Left ventricle myocardium inferior (tissue), 1 donor: ENCODE results near the gene DNAJC27. TPM values are rescaled to one million over a fixed set of nuclear protein-coding genes. Genes with fewer than 3 reads are reported as not detected.

Experiments used
- DNase-seq: peaks from one replicate; pipeline ENCODE4 v3.0.0-alpha.2; 2020
- H3K27ac ChIP-seq: fragments of 200-600 bp; replicated peaks from 2 replicates; pipeline ENCODE4 v1.8.0; 2021
- H3K27me3 ChIP-seq: fragments of 200-600 bp; 2 replicates; pipeline ENCODE4 v1.8.0; 2021; ENCODE audit warnings: low read depth
- H3K36me3 ChIP-seq: fragments of 200-600 bp; 2 replicates; pipeline ENCODE4 v1.8.0; 2021
- H3K4me1 ChIP-seq: fragments of 200-600 bp; 2 replicates; pipeline ENCODE4 v1.8.0; 2021
- H3K4me3 ChIP-seq: fragments of 200-600 bp; 2 replicates; pipeline ENCODE4 v1.8.0; 2021; ENCODE audit warnings: mild to moderate bottlenecking, moderate library complexity
- H3K9me3 ChIP-seq: fragments of 200-600 bp; replicated peaks from 2 replicates; pipeline ENCODE4 v1.8.0; 2021
- intact Hi-C: fragments of 100-400 bp; cut with micrococcal nuclease; formaldehyde crosslinking; loops from one replicate; pipeline ENCODE4 v1.11.0; 2022
- total RNA-seq: library from RNA; stranded (reverse); fragmentation: NEBNext Ultra II Directional; extraction: Animal tissue kit (Norgen Biotek cat#: 25700); gene quantifications from one replicate; pipeline ENCODE4 v1.2.1, GENCODE V29; 2021
- TF ChIP-seq, protein P1 (sequence below): fragments of 200-600 bp; IDR thresholded peaks from 2 replicates; pipeline ENCODE4 v1.8.0; 2021; ENCODE audit warnings: antibody characterized with exemption, mild to moderate bottlenecking, borderline replicate concordance
- donor health status: DM: no; HTN: yes; CAD: no; lungs with severe emphysema.

Gene DNAJC27
- total RNA-seq, 1 donor from 2014 or later: 10.1 TPM

DNA sequence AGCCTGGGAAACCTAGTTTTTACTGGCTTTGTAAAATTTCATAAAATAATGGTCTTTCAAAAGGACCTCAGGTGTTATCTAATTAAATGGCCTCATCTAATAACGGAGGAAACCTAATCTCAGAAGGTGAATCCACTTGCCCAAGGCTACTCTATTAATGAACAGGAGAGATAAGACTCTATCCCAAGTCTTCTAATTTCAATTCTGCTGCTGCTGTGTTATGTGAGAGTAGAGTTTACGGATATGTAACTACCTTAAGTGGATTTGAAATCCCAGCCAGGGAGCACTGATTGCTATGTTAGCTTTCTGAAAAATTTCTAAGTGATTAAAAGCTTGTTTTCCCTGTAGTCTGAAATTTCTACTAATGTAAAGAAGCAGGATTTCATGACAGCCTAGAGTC is 34.5 kb downstream of the DNAJC27 start:
- Histone ChIP-seq H3K27ac (no peak overlapping the region), H3K4me3 (no peak overlapping the region), H3K27me3 (no peaks in the 10 kb centered on the region), H3K9me3 (no peaks in the 10 kb centered on the region), H3K4me1 (no peaks in the 10 kb centered on the region), H3K36me3 (no peaks in the 10 kb centered on the region)
- intact Hi-C loops: no loop called here
- TF ChIP-seq, protein P1, sequence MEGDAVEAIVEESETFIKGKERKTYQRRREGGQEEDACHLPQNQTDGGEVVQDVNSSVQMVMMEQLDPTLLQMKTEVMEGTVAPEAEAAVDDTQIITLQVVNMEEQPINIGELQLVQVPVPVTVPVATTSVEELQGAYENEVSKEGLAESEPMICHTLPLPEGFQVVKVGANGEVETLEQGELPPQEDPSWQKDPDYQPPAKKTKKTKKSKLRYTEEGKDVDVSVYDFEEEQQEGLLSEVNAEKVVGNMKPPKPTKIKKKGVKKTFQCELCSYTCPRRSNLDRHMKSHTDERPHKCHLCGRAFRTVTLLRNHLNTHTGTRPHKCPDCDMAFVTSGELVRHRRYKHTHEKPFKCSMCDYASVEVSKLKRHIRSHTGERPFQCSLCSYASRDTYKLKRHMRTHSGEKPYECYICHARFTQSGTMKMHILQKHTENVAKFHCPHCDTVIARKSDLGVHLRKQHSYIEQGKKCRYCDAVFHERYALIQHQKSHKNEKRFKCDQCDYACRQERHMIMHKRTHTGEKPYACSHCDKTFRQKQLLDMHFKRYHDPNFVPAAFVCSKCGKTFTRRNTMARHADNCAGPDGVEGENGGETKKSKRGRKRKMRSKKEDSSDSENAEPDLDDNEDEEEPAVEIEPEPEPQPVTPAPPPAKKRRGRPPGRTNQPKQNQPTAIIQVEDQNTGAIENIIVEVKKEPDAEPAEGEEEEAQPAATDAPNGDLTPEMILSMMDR: no peak
- no peak for DNase-seq

DNA sequence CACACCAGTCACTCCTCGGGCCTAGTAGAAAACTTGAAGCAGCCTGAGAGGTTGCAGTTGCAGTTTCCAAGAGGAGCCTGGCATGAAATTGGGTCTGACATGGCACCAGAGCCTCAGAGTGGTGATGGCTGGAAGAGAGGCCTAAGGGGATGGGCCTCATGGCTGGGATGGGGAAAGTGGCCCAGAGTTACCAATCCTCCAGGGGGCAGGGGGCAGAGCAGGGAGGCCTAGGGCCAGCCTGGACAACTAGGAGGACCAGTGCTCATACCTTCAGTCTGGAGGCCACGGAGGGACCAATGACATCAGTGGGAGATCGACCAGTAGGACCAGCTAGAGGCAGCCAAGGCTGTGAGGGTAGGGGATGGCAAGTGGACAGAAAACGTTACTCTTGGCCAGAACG is 36.6 kb downstream of the DNAJC27 start:
- Histone ChIP-seq H3K27ac (no peak overlapping the region), H3K9me3 (no peaks in the 10 kb centered on the region), H3K36me3 (no peaks in the 10 kb centered on the region), H3K4me3 (no peak overlapping the region), H3K27me3 (no peaks in the 10 kb centered on the region), H3K4me1 (peaks cover 8% of the 10 kb centered on the region)
- no peak for DNase-seq
- TF ChIP-seq, protein P1: no peak
- intact Hi-C loops: no loop called here

DNA sequence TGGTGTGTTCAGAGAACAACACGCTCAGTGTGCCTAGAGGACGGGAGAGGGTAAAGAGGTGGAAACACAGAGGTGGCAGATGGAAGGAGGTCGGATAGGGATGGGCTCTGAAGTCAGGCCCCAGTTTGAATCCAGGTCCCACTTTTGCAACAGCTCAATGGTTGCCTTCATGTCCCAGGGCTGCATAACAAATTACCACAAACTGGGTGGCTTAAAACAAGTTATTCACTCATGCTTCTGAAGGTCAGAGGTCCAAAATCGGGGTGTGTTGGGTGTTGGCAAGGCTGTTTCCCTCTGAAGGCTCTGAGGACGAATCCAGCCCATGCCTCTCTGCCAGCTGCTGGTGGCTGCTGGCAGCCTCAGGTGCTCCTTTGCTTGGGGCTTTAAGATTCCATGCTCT is 39.0 kb downstream of the DNAJC27 start:
- no peaks in the 10 kb centered on the region for H3K9me3 ChIP-seq
- intact Hi-C loops: no loop called here
- TF ChIP-seq, protein P1: no peak
- no peak for DNase-seq
- H3K4me1 ChIP-seq: peaks cover 8% of the 10 kb centered on the region
- H3K36me3 ChIP-seq: no peaks in the 10 kb centered on the region
- H3K4me3 ChIP-seq: no peak overlapping the region
- no peaks in the 10 kb centered on the region for H3K27me3 ChIP-seq
- H3K27ac ChIP-seq: no peak overlapping the region

DNA sequence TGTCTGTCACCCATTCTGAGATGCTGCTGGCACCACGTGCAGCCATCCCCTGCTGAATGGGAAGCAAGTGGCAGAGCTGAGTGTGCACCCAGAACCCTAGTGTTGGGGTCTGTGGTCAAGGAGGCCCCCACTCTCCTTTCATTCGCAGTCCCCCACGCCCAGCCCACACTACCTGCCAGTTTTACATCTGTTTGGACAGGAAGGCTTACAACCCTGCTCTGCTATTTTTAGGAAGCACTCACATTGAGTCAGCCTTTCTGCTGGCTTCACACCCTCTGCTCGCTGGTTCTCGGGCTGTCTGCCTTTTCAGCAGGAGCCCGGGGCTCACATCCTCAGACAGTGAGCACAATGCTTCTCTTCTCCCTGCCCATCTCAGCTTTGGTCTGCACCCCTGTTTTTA is 41.0 kb downstream of the DNAJC27 start:
- Histone ChIP-seq H3K27ac (no peak overlapping the region), H3K9me3 (no peaks in the 10 kb centered on the region), H3K4me3 (no peak overlapping the region), H3K4me1 (peaks cover 24% of the 10 kb centered on the region), H3K36me3 (no peaks in the 10 kb centered on the region), H3K27me3 (no peaks in the 10 kb centered on the region)
- no peak for DNase-seq
- intact Hi-C loops: no loop called here
- TF ChIP-seq, protein P1: no peak

DNA sequence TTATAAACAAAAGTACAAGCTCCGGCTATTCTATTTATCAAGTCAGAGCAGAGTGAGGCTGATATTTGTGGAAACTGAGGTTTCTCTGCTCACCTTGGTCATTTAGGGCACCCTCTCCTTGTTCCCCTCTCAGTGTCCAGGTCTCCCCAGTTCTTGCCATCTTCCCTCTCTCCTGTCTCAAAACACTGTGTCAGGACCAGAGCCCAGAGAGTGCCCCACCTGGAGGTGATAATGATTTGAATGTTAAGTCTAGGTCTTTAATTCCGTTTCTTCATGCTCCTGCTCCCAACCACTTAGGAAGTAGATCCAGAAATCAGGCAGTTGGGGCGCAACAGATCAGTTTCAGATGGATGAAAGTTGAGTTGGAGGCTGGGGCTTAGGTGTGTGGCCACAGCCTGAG is 42.5 kb downstream of the DNAJC27 start:
- Histone ChIP-seq H3K9me3 (no peaks in the 10 kb centered on the region), H3K27me3 (no peaks in the 10 kb centered on the region), H3K4me3 (no peak overlapping the region), H3K27ac (no peak overlapping the region), H3K4me1 (peaks cover 24% of the 10 kb centered on the region), H3K36me3 (no peaks in the 10 kb centered on the region)
- DNase-seq: no peak
- intact Hi-C loops: no loop called here
- TF ChIP-seq, protein P1: no peak

DNA sequence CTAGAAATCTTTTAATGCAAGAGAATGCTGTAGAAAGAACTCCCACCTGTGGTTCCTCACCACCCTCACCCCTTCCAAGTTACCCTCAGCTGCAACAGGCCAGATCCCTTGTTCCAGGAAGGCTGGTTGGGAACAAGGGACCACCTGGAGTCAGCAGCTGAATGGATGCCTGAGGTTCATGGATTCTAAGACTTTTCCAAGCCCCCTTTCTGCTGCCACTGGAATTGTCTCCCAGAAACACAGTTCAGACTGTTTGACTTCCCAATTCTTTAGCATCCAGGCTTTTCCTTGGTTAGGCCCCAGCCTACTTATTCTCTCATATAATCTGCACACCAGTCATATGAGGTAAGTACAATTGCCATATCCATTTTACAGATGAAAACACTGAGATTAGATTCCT is 43.7 kb downstream of the DNAJC27 start:
- Histone ChIP-seq H3K4me3 (no peak overlapping the region), H3K36me3 (no peaks in the 10 kb centered on the region), H3K9me3 (no peaks in the 10 kb centered on the region), H3K4me1 (peaks cover 24% of the 10 kb centered on the region), H3K27me3 (no peaks in the 10 kb centered on the region), H3K27ac (no peak overlapping the region)
- intact Hi-C loops: no loop called here
- DNase-seq: no peak
- TF ChIP-seq, protein P1: no peak
